ENCODE measurements around the gene MUC2. TPM values are rescaled to one million over a fixed set of nuclear protein-coding genes. Genes with fewer than 3 reads are reported as not detected.
A peak's percentile ranks its signal among the peaks of the same experiment; 100 is the strongest.

MUC2 gene
- total and polyA plus RNA-seq, 2 of the 4 experiments (the other 2 are of a cell fraction), result not detected

DNA sequence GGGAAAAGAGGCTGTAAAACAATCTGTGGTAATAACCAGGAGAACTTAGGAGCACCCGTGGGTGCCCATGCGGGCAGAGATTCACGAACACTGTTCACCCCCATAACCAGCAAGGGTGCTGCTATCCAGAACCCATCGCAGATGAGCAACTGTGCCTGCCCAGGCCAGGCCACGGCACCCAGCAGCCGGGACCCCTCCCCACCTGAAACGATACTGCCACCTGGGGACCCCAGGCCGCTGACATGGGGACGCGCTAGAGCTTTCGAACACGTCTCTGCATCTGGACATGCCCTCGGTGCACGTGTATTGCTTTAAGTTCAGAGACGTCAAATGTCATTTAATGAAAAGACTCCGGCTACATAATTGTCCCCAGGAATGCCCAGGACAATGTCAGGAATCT is 14.3 kb upstream of the MUC2 start:
- no peaks in the 10 kb centered on the region for H4K20me1 ChIP-seq (ENCODE audit: insufficient read depth, low read length)
- H2AFZ ChIP-seq (replicated peaks; ENCODE audit: low read length, poor library complexity), result peak overlapping the region; percentile 58
- H4K5ac ChIP-seq (ENCODE audit: low read depth, low read length), result no peak overlapping the region
- ATAC-seq (ENCODE audit: low read depth) (no peak), DNase-seq (no peak)
- peak overlapping the region; percentile 0; the same call in 1 of the 2 replicates for H3K4ac ChIP-seq (ENCODE audit: low read depth, low read length)
- H2BK120ac ChIP-seq (ENCODE audit: low read depth, low read length), result peak overlapping the region; percentile 5; the same call in 1 of the 2 replicates
- H3K27ac ChIP-seq (ENCODE audit: insufficient read depth, low read length), result no peak overlapping the region
- H3K9me1 ChIP-seq (ENCODE audit: insufficient read depth, low read length), result no peaks in the 10 kb centered on the region
- no peak overlapping the region for H2AK9ac ChIP-seq (replicated peaks; ENCODE audit: low read depth, low read length, poor library complexity)
- H3K4me1 ChIP-seq (ENCODE audit: control insufficient read depth, insufficient read depth, low read length), result peaks cover 12% of the 10 kb centered on the region
- in situ Hi-C loops (cut with MboI; ENCODE audit: low sequenced_read_pairs) (no loop called here), dilution Hi-C loops (cut with HindIII; ENCODE audit: low sequenced_read_pairs, unreplicated experiment) (no loop called here), intact Hi-C loops (cut with micrococcal nuclease) (no loop called here)
- no TSS peak for BruUV-seq (replicated peaks)
- H4K91ac ChIP-seq (ENCODE audit: insufficient read depth, low read depth, low read length), result no peak overlapping the region
- TF ChIP-seq RCOR1 (IDR thresholded peaks at IDR 0.05; ENCODE audit: insufficient replicate concordance, low read length), result no peak
- TF ChIP-seq, protein P1, sequence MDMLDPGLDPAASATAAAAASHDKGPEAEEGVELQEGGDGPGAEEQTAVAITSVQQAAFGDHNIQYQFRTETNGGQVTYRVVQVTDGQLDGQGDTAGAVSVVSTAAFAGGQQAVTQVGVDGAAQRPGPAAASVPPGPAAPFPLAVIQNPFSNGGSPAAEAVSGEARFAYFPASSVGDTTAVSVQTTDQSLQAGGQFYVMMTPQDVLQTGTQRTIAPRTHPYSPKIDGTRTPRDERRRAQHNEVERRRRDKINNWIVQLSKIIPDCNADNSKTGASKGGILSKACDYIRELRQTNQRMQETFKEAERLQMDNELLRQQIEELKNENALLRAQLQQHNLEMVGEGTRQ (IDR thresholded peaks at IDR 0.05; ENCODE audit: low read depth, low read length), result no peak
- TF ChIP-seq BHLHE40 (IDR thresholded peaks at IDR 0.05; ENCODE audit: low read depth, low read length), result no peak
- no peak for TF ChIP-seq MAZ (IDR thresholded peaks at IDR 0.05; ENCODE audit: borderline replicate concordance, low read depth, low read length)
- no peak for TF ChIP-seq CEBPB (IDR thresholded peaks at IDR 0.05; ENCODE audit: low read depth, low read length)
- TF ChIP-seq SMC3 (IDR thresholded peaks at IDR 0.05; ENCODE audit: low read depth, low read length), result no peak
- no peak for TF ChIP-seq RAD21 (IDR thresholded peaks at IDR 0.05; ENCODE audit: low read length)
- TF ChIP-seq MAFK (IDR thresholded peaks at IDR 0.05; ENCODE audit: low read depth, low read length), result no peak
- TF ChIP-seq NFE2L2 (IDR thresholded peaks at IDR 0.05; ENCODE audit: low read depth, low read length), result no peak
- TF ChIP-seq RFX5 (IDR thresholded peaks at IDR 0.05; ENCODE audit: low read depth, low read length), result no peak
- no peak for TF ChIP-seq POLR2A (IDR thresholded peaks at IDR 0.05; ENCODE audit: low read depth, low read length)
- TF ChIP-seq, protein P2, sequence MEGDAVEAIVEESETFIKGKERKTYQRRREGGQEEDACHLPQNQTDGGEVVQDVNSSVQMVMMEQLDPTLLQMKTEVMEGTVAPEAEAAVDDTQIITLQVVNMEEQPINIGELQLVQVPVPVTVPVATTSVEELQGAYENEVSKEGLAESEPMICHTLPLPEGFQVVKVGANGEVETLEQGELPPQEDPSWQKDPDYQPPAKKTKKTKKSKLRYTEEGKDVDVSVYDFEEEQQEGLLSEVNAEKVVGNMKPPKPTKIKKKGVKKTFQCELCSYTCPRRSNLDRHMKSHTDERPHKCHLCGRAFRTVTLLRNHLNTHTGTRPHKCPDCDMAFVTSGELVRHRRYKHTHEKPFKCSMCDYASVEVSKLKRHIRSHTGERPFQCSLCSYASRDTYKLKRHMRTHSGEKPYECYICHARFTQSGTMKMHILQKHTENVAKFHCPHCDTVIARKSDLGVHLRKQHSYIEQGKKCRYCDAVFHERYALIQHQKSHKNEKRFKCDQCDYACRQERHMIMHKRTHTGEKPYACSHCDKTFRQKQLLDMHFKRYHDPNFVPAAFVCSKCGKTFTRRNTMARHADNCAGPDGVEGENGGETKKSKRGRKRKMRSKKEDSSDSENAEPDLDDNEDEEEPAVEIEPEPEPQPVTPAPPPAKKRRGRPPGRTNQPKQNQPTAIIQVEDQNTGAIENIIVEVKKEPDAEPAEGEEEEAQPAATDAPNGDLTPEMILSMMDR (conservative IDR thresholded peaks at IDR 0.05; ENCODE audit: low read depth, low read length), result no peak
- no peak for TF ChIP-seq FOS (IDR thresholded peaks at IDR 0.05; ENCODE audit: low read depth, low read length)
- no peak for TF ChIP-seq MXI1 (IDR thresholded peaks at IDR 0.05; ENCODE audit: borderline replicate concordance, low read depth, low read length)
- no peak for TF ChIP-seq CHD1 (IDR thresholded peaks at IDR 0.05; ENCODE audit: low read depth, low read length)
- TF ChIP-seq, protein P3, sequence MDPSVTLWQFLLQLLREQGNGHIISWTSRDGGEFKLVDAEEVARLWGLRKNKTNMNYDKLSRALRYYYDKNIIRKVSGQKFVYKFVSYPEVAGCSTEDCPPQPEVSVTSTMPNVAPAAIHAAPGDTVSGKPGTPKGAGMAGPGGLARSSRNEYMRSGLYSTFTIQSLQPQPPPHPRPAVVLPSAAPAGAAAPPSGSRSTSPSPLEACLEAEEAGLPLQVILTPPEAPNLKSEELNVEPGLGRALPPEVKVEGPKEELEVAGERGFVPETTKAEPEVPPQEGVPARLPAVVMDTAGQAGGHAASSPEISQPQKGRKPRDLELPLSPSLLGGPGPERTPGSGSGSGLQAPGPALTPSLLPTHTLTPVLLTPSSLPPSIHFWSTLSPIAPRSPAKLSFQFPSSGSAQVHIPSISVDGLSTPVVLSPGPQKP (IDR thresholded peaks at IDR 0.05; ENCODE audit: borderline replicate concordance, low read depth, low read length), result no peak
- H3K27me3 ChIP-seq (ENCODE audit: control insufficient read depth, insufficient read depth, low read length), result no peaks in the 10 kb centered on the region; the same call in 1 of the 2 replicates
- 79% methylated on average over 9 of the region's 16 CpGs; no CpG with 5 or more reads in 1 of the 2 experiments for WGBS, 2 experiments (ENCODE audit: extremely low coverage in 2 of 2, insufficient read length in 1 of 2)
- H3K36me3 ChIP-seq (ENCODE audit: control insufficient read depth, insufficient read depth, low read length), result no peaks in the 10 kb centered on the region
- POLR2A ChIA-PET (ENCODE audit: unreplicated experiment), result no interaction called here
- no peak overlapping the region for H3K56ac ChIP-seq (ENCODE audit: extremely low read depth, insufficient read depth, low read length)
- no peaks in the 10 kb centered on the region for H3K79me1 ChIP-seq (ENCODE audit: low read depth in 1 of 2, low read length in 2 of 2)
- peak overlapping the region; percentile 56 for H3K18ac ChIP-seq (ENCODE audit: low read depth, low read length)
- H3K4me2 ChIP-seq (ENCODE audit: low read depth, low read length), result peak overlapping the region; percentile 61; the same call in 1 of the 2 replicates
- peak overlapping the region; percentile 80; the same call in 1 of the 2 replicates for H2AK5ac ChIP-seq (ENCODE audit: low read depth, low read length)
- peaks cover 5% of the 10 kb centered on the region for H3K9me3 ChIP-seq (ENCODE audit: control insufficient read depth, insufficient read depth, low read length)
- no peak overlapping the region for H4K8ac ChIP-seq (ENCODE audit: low read depth in 2 of 2, low read length in 2 of 2)
- no peak overlapping the region for H3K23ac ChIP-seq (ENCODE audit: low read depth, low read length)
- 0 out of 3 replicates have a peak overlapping the region, but pooled peaks have one; percentile 56 for H2BK15ac ChIP-seq (ENCODE audit: low read depth, low read length)
- no peak overlapping the region for H3K14ac ChIP-seq (replicated peaks; ENCODE audit: low read depth, low read length)
- no peak overlapping the region for H3K9ac ChIP-seq (ENCODE audit: low read depth, low read length)
- H2BK5ac ChIP-seq (ENCODE audit: low read depth, low read length, poor library complexity, severe bottlenecking), result peak overlapping the region; percentile 71
- no peak overlapping the region for H2BK20ac ChIP-seq (ENCODE audit: low read depth, low read length)
- no peak overlapping the region for H3K4me3 ChIP-seq (ENCODE audit: insufficient read depth, low read depth, low read length)
- CTCF ChIA-PET, result no interaction called here

Data from IMR-90 (cell line).